H9 (cell line): ENCODE results near the gene LIF. TPM values are rescaled to one million over a fixed set of nuclear protein-coding genes. Genes with fewer than 3 reads are reported as not detected.

Source experiments
- DNase-seq: peaks from one replicate; pipeline ENCODE4 v3.0.0-alpha.2; 2017
- H2AFZ ChIP-seq: one replicate; pipeline ENCODE4 v1.6.1; 2013; ENCODE audit warnings: mild to moderate bottlenecking, low read length, control low read depth, moderate library complexity
- H2AK5ac ChIP-seq: 2 replicates; pipeline ENCODE4 v1.6.1; 2013; ENCODE audit warnings: low read length, control low read depth, mixed read lengths; ENCODE audit not compliant: insufficient read length
- H2BK120ac ChIP-seq: one replicate; pipeline ENCODE4 v1.6.1; 2013; ENCODE audit warnings: low read depth, mild to moderate bottlenecking, low read length, control low read depth, inconsistent platforms; ENCODE audit not compliant: poor library complexity, severe bottlenecking
- H2BK12ac ChIP-seq: 2 replicates; pipeline ENCODE4 v1.6.1; 2013; ENCODE audit warnings: low read length, control low read depth, mixed read lengths, low read depth; ENCODE audit not compliant: insufficient read length
- H2BK15ac ChIP-seq: 2 replicates; pipeline ENCODE4 v1.6.1; 2013; ENCODE audit warnings: low read depth, low read length, control low read depth
- H2BK20ac ChIP-seq: one replicate; pipeline ENCODE4 v1.6.1; 2013; ENCODE audit warnings: low read depth, mild to moderate bottlenecking, low read length, control low read depth, inconsistent platforms; ENCODE audit not compliant: poor library complexity, severe bottlenecking
- H2BK5ac ChIP-seq: 2 replicates; pipeline ENCODE4 v1.6.1; 2013; ENCODE audit warnings: low read length, control low read depth, mixed read lengths; ENCODE audit not compliant: insufficient read length
- H3K14ac ChIP-seq: 2 replicates; pipeline ENCODE4 v1.6.1; 2013; ENCODE audit warnings: low read length, control low read depth; ENCODE audit not compliant: insufficient read depth
- H3K18ac ChIP-seq: 2 replicates; pipeline ENCODE4 v1.6.1; 2013; ENCODE audit warnings: low read depth, mild to moderate bottlenecking, mixed read lengths, low read length, control low read depth; ENCODE audit not compliant: insufficient read length
- H3K23ac ChIP-seq: 2 replicates; pipeline ENCODE4 v1.6.1; 2013; ENCODE audit warnings: low read length, control low read depth, mixed read lengths, low read depth; ENCODE audit not compliant: insufficient read length
- H3K23me2 ChIP-seq: 2 replicates; pipeline ENCODE4 v1.6.1; 2013; ENCODE audit warnings: low read depth, mild to moderate bottlenecking, mixed read lengths, low read length, control low read depth; ENCODE audit not compliant: insufficient read length, poor library complexity, severe bottlenecking
- H3K27ac ChIP-seq: 2 replicates; pipeline ENCODE4 v1.5.1; 2013; ENCODE audit warnings: low read length, control low read depth, mixed read lengths, low read depth; ENCODE audit not compliant: insufficient read length
- H3K27me3 ChIP-seq: 2 replicates; pipeline ENCODE4 v1.6.1; 2013; ENCODE audit warnings: low read length, control low read depth, inconsistent platforms; ENCODE audit not compliant: insufficient read depth
- H3K4ac ChIP-seq: 2 replicates; pipeline ENCODE4 v1.6.1; 2013; ENCODE audit warnings: low read depth, mild to moderate bottlenecking, control low read depth, inconsistent platforms, low read length, moderate library complexity
- H3K4me1 ChIP-seq: 2 replicates; pipeline ENCODE4 v1.6.1; 2013; ENCODE audit warnings: low read length, control low read depth, inconsistent platforms; ENCODE audit not compliant: insufficient read depth
- H3K4me2 ChIP-seq: 2 replicates; pipeline ENCODE4 v1.6.1; 2013; ENCODE audit warnings: low read length, control low read depth, mixed read lengths; ENCODE audit not compliant: insufficient read length, insufficient read depth
- H3K56ac ChIP-seq: 2 replicates; pipeline ENCODE4 v1.6.1; 2013; ENCODE audit warnings: low read depth, mild to moderate bottlenecking, mixed read lengths, low read length, control low read depth; ENCODE audit not compliant: insufficient read length
- H3K79me1 ChIP-seq: 2 replicates; pipeline ENCODE4 v1.6.1; 2013; ENCODE audit warnings: low read depth, mild to moderate bottlenecking, moderate library complexity, low read length, control low read depth, inconsistent platforms; ENCODE audit not compliant: insufficient read depth, poor library complexity, severe bottlenecking
- H3K79me2 ChIP-seq: 2 replicates; pipeline ENCODE4 v1.6.1; 2013; ENCODE audit warnings: low read length, control low read depth, inconsistent platforms; ENCODE audit not compliant: insufficient read depth
- H3K9ac ChIP-seq: 2 replicates; pipeline ENCODE4 v1.6.1; 2013; ENCODE audit warnings: low read length, control low read depth, mixed read lengths; ENCODE audit not compliant: insufficient read length; ENCODE audit errors: extremely low read depth
- H3K9me3 ChIP-seq: one replicate; pipeline ENCODE4 v1.6.1; 2013; ENCODE audit warnings: low read depth, low read length, inconsistent platforms; ENCODE audit not compliant: control insufficient read depth
- H3T11ph ChIP-seq: one replicate; pipeline ENCODE4 v1.6.1; 2013; ENCODE audit warnings: mild to moderate bottlenecking, low read length, control low read depth, inconsistent platforms
- H4K20me1 ChIP-seq: one replicate; pipeline ENCODE4 v1.6.1; 2013; ENCODE audit not compliant: control insufficient read depth, insufficient read length, insufficient read depth
- H4K5ac ChIP-seq: 2 replicates; pipeline ENCODE4 v1.6.1; 2013; ENCODE audit warnings: low read depth, mild to moderate bottlenecking, mixed read lengths, low read length, control low read depth; ENCODE audit not compliant: insufficient read length
- H4K8ac ChIP-seq: replicated peaks from 2 replicates; pipeline ENCODE4 v1.6.1; 2013; ENCODE audit warnings: low read length, control low read depth, mixed read lengths, low read depth; ENCODE audit not compliant: insufficient read length
- H4K91ac ChIP-seq: 2 replicates; pipeline ENCODE4 v1.6.1; 2013; ENCODE audit warnings: low read depth, mild to moderate bottlenecking, moderate library complexity, mixed read lengths, low read length, control low read depth; ENCODE audit not compliant: insufficient read length
- H3K27ac Mint-ChIP-seq, 3 experiments: 2 replicates in 2 of 3; 3 replicates in 1 of 3; pipeline ENCODE4 v1.8.0; 2020 to 2021; ENCODE audit warnings: mixed read lengths in 3 of 3, mild to moderate bottlenecking in 1 of 3, moderate library complexity in 1 of 3
- H3K27me3 Mint-ChIP-seq: 2 replicates; pipeline ENCODE4 v1.8.0; 2021; ENCODE audit warnings: low read depth, mild to moderate bottlenecking, moderate library complexity, mixed read lengths
- H3K36me3 Mint-ChIP-seq, 3 experiments: 2 replicates in 2 of 3; 3 replicates in 1 of 3; pipeline ENCODE4 v1.8.0; 2020 to 2021; ENCODE audit warnings: low read depth in 3 of 3, mixed read lengths in 3 of 3; ENCODE audit not compliant: insufficient read depth in 1 of 3
- H3K4me1 Mint-ChIP-seq, 2 experiments: 2 replicates each; pipeline ENCODE4 v1.8.0; 2020; ENCODE audit warnings: mixed read lengths in 2 of 2
- H3K4me3 Mint-ChIP-seq, 2 experiments: 2 replicates in 1 of 2; 3 replicates in 1 of 2; pipeline ENCODE4 v1.8.0; 2020 to 2021; ENCODE audit warnings: mild to moderate bottlenecking in 2 of 2, mixed read lengths in 2 of 2, moderate library complexity in 1 of 2
- H3K9me3 Mint-ChIP-seq, 2 experiments: 2 replicates in 1 of 2; 3 replicates in 1 of 2; pipeline ENCODE4 v1.8.0; 2020; ENCODE audit warnings: mild to moderate bottlenecking in 2 of 2, mixed read lengths in 2 of 2, moderate library complexity in 1 of 2
- CTCF ChIP-seq: fragments of 200-600 bp; sonication (generic); conservative IDR thresholded peaks from 3 replicates; pipeline ENCODE4 v1.8.0; 2021; ENCODE audit warnings: antibody characterized with exemption, mild to moderate bottlenecking
- WGBS: extraction: QIAGEN DNeasy Blood & Tissue Kit; methylation state at CpG from one replicate; pipeline ENCODE4 v1.1.7; 2013; ENCODE audit warnings: missing lambda C conversion rate, low lambda C conversion rate, mixed read lengths; ENCODE audit not compliant: insufficient read length; ENCODE audit errors: extremely low coverage; 5-methylcytosine and 5-hydroxymethylcytosine counted together
- total RNA-seq: library from RNA; stranded (reverse); gene quantifications from 2 replicates; pipeline ENCODE4 v1.2.1, GENCODE V29; 2021

LIF gene
- total RNA-seq, 1 experiment from 2014 or later = 6.1 TPM

DNA sequence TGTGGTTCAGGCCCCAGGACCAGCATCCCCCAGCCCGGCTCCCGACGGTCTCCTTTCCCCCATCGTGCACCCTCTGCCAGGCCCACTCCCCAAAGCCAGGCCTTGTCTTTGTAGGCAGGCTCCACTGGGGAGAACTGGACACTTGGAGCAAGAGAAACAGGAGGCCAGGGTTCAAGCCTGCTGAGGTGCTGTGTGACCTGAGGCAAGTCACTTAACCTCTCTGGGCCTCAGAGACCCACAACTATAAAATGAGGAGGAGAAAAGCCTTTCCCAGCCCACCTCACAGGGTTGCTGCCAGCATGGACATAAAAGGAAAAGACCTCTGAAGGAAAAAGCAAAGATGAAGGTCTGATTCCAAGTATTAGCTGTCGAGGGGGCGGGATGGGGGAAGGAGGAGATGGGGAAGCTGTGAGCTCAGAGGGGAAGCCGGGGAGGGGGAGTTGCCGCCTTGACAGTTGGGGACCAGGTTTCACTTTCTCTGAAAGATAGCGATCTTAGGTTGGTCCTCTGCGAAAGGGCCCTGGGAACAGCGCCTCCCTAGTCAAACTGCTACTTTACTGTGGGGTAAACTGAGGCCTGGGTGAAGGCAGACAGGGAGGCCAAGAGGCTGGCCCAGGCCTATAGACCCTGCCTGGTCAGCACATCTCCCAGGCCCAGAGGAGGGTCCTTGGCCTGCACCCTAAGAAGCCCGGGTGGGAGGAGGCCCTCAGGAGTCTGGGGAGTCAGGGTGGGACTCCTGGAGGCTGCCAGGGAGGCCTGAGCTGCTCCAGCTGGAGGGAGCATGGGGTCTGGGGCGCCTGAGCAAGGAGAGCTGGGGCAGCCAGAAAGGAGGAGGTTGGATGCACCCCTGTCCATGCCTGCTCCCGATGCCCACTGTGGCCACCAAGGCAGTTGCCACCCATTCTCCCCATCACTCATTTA lies 21.1 kb upstream of the LIF start:
- H3K4ac ChIP-seq = no peak overlapping the region
- H2BK12ac ChIP-seq = no peak overlapping the region
- no peak overlapping the region for H3K4me2 ChIP-seq
- H3K9me3 ChIP-seq = no peaks in the 10 kb centered on the region
- H3K27ac Mint-ChIP-seq = peak overlapping the region in 1 of 3 experiments; percentile 94; a peak in 1 of 7 replicates
- no peak overlapping the region for H3K14ac ChIP-seq
- H2AK5ac ChIP-seq = no peak overlapping the region
- H2BK120ac ChIP-seq = no peak overlapping the region
- no peak overlapping the region for H3K4me3 Mint-ChIP-seq
- no peaks in the 10 kb centered on the region for H3K36me3 Mint-ChIP-seq
- no peaks in the 10 kb centered on the region for H3K79me1 ChIP-seq
- no peak for DNase-seq
- no peak overlapping the region for H2BK20ac ChIP-seq
- H3K27me3 Mint-ChIP-seq = peaks cover 6% of the 10 kb centered on the region
- no peaks in the 10 kb centered on the region for H3K79me2 ChIP-seq
- H3K9me3 Mint-ChIP-seq = no peaks in the 10 kb centered on the region
- no peak overlapping the region for H3K18ac ChIP-seq
- no peak overlapping the region for H3T11ph ChIP-seq
- no peak overlapping the region for H4K8ac ChIP-seq
- no peak overlapping the region for H2BK5ac ChIP-seq
- H3K23me2 ChIP-seq = no peaks in the 10 kb centered on the region
- peaks cover 4 to 12% of the 10 kb centered on the region in 2 experiments for H3K4me1 Mint-ChIP-seq
- no peak overlapping the region for H4K91ac ChIP-seq
- H3K56ac ChIP-seq = no peak overlapping the region
- no peak for TF ChIP-seq CTCF
- H3K27me3 ChIP-seq = no peaks in the 10 kb centered on the region; the same call in 1 of the 2 replicates
- no peak overlapping the region for H3K27ac ChIP-seq
- H2AFZ ChIP-seq = no peak overlapping the region
- H3K4me1 ChIP-seq = no peaks in the 10 kb centered on the region
- no CpG with 5 or more reads among the region's 14 CpGs for WGBS
- no peak overlapping the region for H2BK15ac ChIP-seq
- no peak overlapping the region for H3K23ac ChIP-seq
- no peak overlapping the region for H4K5ac ChIP-seq
- no peaks in the 10 kb centered on the region for H4K20me1 ChIP-seq
- no peak overlapping the region for H3K9ac ChIP-seq
